Measurements from ENCODE around the gene ATP8A1.

ATP8A1 gene

GRCh38 chr4:42683393-42683792, 26.5 kb upstream of the ATP8A1 start:
- no peak for TF ChIP-seq MYC (IDR thresholded peaks at IDR 0.05; ENCODE audit: low read depth, low read length)
- no peak for TF ChIP-seq MAX (IDR thresholded peaks at IDR 0.05; ENCODE audit: low read depth, low read length)
- no peak for TF ChIP-seq CTCF (IDR thresholded peaks at IDR 0.05; ENCODE audit: low read depth, low read length)
- no peak for TF ChIP-seq POLR2A (IDR thresholded peaks at IDR 0.05; ENCODE audit: extremely low read depth, insufficient read length)
- DNase-seq (ENCODE audit: low read depth) = no peak

GRCh38 chr4:42678512-42678911, 21.6 kb upstream of the ATP8A1 start:
- no peak overlapping the region for H3K4me3 ChIP-seq (ENCODE audit: low read depth, low read length)
- DNase-seq (ENCODE audit: low read depth) = no peak
- TF ChIP-seq CTCF (IDR thresholded peaks at IDR 0.05; ENCODE audit: low read depth, low read length) = no peak
- TF ChIP-seq POLR2A (IDR thresholded peaks at IDR 0.05; ENCODE audit: extremely low read depth, insufficient read length) = no peak
- TF ChIP-seq MYC (IDR thresholded peaks at IDR 0.05; ENCODE audit: low read depth, low read length) = no peak
- no peak for TF ChIP-seq MAX (IDR thresholded peaks at IDR 0.05; ENCODE audit: low read depth, low read length)

More at GRCh38 chr4:42683393-42683792, 26.5 kb upstream of the ATP8A1 start:
- no peak overlapping the region for H3K4me3 ChIP-seq (ENCODE audit: low read depth, low read length)

- H3K4me3 ChIP-seq (ENCODE audit: low read depth, low read length) = no peak overlapping the region
- DNase-seq (ENCODE audit: low read depth) = no peak
- no peak for TF ChIP-seq MYC (IDR thresholded peaks at IDR 0.05; ENCODE audit: low read depth, low read length)
These were observed 19.4 kb upstream of the ATP8A1 start for GRCh38 chr4:42676066-42676951.

- TF ChIP-seq CTCF (IDR thresholded peaks at IDR 0.05; ENCODE audit: low read depth, low read length) (no peak), POLR2A (IDR thresholded peaks at IDR 0.05; ENCODE audit: extremely low read depth, insufficient read length) (no peak), MYC (IDR thresholded peaks at IDR 0.05; ENCODE audit: low read depth, low read length) (no peak), MAX (IDR thresholded peaks at IDR 0.05; ENCODE audit: low read depth, low read length) (no peak)
- no peak for DNase-seq (ENCODE audit: low read depth)
- no peak overlapping the region for H3K4me3 ChIP-seq (ENCODE audit: low read depth, low read length)
These were observed 16.1 kb upstream of the ATP8A1 start for GRCh38 chr4:42673082-42673425.

- no peak overlapping the region for H3K4me3 ChIP-seq (ENCODE audit: low read depth, low read length)
- DNase-seq (ENCODE audit: low read depth) = no peak
- TF ChIP-seq POLR2A (IDR thresholded peaks at IDR 0.05; ENCODE audit: extremely low read depth, insufficient read length) (no peak), MYC (IDR thresholded peaks at IDR 0.05; ENCODE audit: low read depth, low read length) (no peak), CTCF (IDR thresholded peaks at IDR 0.05; ENCODE audit: low read depth, low read length) (no peak), MAX (IDR thresholded peaks at IDR 0.05; ENCODE audit: low read depth, low read length) (no peak)
These were observed 15.6 kb upstream of the ATP8A1 start for GRCh38 chr4:42672359-42673081.

Measured in NB4 (cell line).